GM23338 (cell line): Measurements from ENCODE around the gene CEP89.

Experiments used
- CREB1 ChIP-seq: fragments of 250-450 bp; sonication (Bioruptor Pico); IDR thresholded peaks from 2 replicates; pipeline ENCODE4 v1.5.0; 2020; ENCODE audit warnings: low read depth, mild to moderate bottlenecking, moderate library complexity
- EZH2 ChIP-seq: fragments of 200-600 bp; sonication (generic); IDR thresholded peaks from one replicate; pipeline ENCODE4 v1.8.0; 2017; ENCODE audit warnings: antibody characterized with exemption, mild to moderate bottlenecking, low read depth; ENCODE audit not compliant: unreplicated experiment
- EZH2phosphoT487 ChIP-seq: fragments of 200-600 bp; sonication (generic); IDR thresholded peaks from one replicate; pipeline ENCODE4 v1.8.1; 2018; ENCODE audit warnings: antibody characterized with exemption; ENCODE audit not compliant: unreplicated experiment
- JUNB ChIP-seq: IDR thresholded peaks from one replicate; pipeline ENCODE4 v1.6.1; 2016; ENCODE audit warnings: antibody characterized with exemption; ENCODE audit not compliant: unreplicated experiment
- NANOG ChIP-seq: IDR thresholded peaks from 2 replicates; pipeline ENCODE4 v1.6.1; 2016; ENCODE audit warnings: antibody characterized with exemption, borderline replicate concordance
- POLR2AphosphoS5 ChIP-seq: IDR thresholded peaks from 2 replicates; pipeline ENCODE4 v1.6.1; 2016; ENCODE audit warnings: antibody characterized with exemption, low read depth
- STAT1 ChIP-seq: IDR thresholded peaks from one replicate; pipeline ENCODE4 v1.6.1; 2016; ENCODE audit warnings: antibody characterized with exemption; ENCODE audit not compliant: unreplicated experiment
- ZNF114 ChIP-seq: fragments of 250-450 bp; sonication (Bioruptor Pico); IDR thresholded peaks from 2 replicates; pipeline ENCODE4 v1.5.0; 2020; ENCODE audit warnings: mild to moderate bottlenecking, moderate library complexity
- ZNF331 ChIP-seq: fragments of 250-450 bp; sonication (Bioruptor Pico); IDR thresholded peaks from 2 replicates; pipeline ENCODE4 v1.5.0; 2020; ENCODE audit warnings: low read depth, mild to moderate bottlenecking, moderate library complexity
- TF ChIP-seq, protein P1 (sequence below), 2 experiments: fragments of 200-600 bp in 1 of 2; sonication (generic) in 1 of 2; conservative IDR thresholded peaks; 2 replicates each; pipeline versions ENCODE4 v1.5.1 to v1.6.1; 2016 to 2017; ENCODE audit warnings: antibody characterized with exemption in 2 of 2, low read depth in 2 of 2, mild to moderate bottlenecking in 2 of 2, moderate library complexity in 1 of 2
- TF ChIP-seq, protein P2 (sequence below): IDR thresholded peaks from 2 replicates; pipeline ENCODE4 v1.6.1; 2016; ENCODE audit warnings: antibody characterized with exemption
- TF ChIP-seq, protein P3 (sequence below): IDR thresholded peaks from one replicate; pipeline ENCODE4 v1.6.1; 2018; ENCODE audit warnings: antibody characterized with exemption; ENCODE audit not compliant: unreplicated experiment

DNA sequence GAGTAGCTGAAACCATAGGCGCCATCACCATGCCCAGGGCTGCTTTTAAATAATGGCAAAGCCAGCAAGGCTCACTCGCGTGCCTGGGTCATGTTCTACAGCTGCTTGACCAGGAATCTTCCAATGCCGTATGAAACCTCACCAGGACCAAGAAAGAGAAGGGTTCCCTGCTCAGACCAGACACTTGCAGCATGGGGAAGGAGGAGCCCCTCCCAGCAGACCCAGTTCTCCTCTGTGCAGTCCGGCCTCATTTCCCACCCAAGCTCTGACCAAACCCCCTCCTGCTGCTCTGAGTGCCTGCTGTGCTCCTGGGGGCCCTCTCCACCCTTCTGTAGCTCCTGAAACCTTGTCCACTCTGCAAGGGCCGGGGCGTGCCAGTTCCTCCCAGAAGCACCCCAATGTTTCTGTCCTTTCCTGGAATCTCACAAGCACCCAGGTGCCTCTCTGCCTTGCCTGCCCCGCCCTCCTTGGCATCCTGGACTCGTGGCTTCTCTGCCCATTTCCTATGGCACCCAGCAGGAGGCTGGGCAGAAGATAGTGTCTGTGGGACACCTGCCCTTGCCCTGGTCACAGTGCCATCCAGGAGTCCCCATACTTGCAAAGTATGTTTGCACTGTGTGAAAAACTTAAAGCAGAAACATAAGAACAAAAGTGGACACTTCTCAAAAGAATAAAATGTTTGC, 95.4 kb downstream of the CEP89 start:
- TF ChIP-seq, protein P1, sequence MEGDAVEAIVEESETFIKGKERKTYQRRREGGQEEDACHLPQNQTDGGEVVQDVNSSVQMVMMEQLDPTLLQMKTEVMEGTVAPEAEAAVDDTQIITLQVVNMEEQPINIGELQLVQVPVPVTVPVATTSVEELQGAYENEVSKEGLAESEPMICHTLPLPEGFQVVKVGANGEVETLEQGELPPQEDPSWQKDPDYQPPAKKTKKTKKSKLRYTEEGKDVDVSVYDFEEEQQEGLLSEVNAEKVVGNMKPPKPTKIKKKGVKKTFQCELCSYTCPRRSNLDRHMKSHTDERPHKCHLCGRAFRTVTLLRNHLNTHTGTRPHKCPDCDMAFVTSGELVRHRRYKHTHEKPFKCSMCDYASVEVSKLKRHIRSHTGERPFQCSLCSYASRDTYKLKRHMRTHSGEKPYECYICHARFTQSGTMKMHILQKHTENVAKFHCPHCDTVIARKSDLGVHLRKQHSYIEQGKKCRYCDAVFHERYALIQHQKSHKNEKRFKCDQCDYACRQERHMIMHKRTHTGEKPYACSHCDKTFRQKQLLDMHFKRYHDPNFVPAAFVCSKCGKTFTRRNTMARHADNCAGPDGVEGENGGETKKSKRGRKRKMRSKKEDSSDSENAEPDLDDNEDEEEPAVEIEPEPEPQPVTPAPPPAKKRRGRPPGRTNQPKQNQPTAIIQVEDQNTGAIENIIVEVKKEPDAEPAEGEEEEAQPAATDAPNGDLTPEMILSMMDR (conservative IDR thresholded peaks at IDR 0.05; ENCODE audit: low read depth in 2 of 2) = no peak
- TF ChIP-seq, protein P2, sequence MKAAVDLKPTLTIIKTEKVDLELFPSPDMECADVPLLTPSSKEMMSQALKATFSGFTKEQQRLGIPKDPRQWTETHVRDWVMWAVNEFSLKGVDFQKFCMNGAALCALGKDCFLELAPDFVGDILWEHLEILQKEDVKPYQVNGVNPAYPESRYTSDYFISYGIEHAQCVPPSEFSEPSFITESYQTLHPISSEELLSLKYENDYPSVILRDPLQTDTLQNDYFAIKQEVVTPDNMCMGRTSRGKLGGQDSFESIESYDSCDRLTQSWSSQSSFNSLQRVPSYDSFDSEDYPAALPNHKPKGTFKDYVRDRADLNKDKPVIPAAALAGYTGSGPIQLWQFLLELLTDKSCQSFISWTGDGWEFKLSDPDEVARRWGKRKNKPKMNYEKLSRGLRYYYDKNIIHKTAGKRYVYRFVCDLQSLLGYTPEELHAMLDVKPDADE = no peak
- TF ChIP-seq, protein P3, sequence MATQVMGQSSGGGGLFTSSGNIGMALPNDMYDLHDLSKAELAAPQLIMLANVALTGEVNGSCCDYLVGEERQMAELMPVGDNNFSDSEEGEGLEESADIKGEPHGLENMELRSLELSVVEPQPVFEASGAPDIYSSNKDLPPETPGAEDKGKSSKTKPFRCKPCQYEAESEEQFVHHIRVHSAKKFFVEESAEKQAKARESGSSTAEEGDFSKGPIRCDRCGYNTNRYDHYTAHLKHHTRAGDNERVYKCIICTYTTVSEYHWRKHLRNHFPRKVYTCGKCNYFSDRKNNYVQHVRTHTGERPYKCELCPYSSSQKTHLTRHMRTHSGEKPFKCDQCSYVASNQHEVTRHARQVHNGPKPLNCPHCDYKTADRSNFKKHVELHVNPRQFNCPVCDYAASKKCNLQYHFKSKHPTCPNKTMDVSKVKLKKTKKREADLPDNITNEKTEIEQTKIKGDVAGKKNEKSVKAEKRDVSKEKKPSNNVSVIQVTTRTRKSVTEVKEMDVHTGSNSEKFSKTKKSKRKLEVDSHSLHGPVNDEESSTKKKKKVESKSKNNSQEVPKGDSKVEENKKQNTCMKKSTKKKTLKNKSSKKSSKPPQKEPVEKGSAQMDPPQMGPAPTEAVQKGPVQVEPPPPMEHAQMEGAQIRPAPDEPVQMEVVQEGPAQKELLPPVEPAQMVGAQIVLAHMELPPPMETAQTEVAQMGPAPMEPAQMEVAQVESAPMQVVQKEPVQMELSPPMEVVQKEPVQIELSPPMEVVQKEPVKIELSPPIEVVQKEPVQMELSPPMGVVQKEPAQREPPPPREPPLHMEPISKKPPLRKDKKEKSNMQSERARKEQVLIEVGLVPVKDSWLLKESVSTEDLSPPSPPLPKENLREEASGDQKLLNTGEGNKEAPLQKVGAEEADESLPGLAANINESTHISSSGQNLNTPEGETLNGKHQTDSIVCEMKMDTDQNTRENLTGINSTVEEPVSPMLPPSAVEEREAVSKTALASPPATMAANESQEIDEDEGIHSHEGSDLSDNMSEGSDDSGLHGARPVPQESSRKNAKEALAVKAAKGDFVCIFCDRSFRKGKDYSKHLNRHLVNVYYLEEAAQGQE = no peak
- TF ChIP-seq POLR2AphosphoS5 = no peak
- TF ChIP-seq EZH2 = no peak
- no peak for TF ChIP-seq CREB1
- no peak for TF ChIP-seq JUNB
- no peak for TF ChIP-seq EZH2phosphoT487
- TF ChIP-seq NANOG = no peak
- no peak for TF ChIP-seq ZNF331 (CRISPR knock-in tag)
- no peak for TF ChIP-seq STAT1
- no peak for TF ChIP-seq ZNF114 (CRISPR knock-in tag)
